AG09319 (cell line): ENCODE measurements around the gene PLCG2.
"Not testable (repeated sequence)": the region's sequence is repeated elsewhere in the genome, so short reads cannot be mapped to it uniquely, and the experiment has no call there.

ENCODE experiments used
- DNase-seq: peaks from one replicate; pipeline ENCODE4 v3.0.0-alpha.2; 2010; ENCODE audit warnings: low read depth; ENCODE audit errors: extremely low read depth
- TF ChIP-seq, protein P1 (sequence below): IDR thresholded peaks from 2 replicates; pipeline ENCODE4 v1.5.1; 2011; ENCODE audit warnings: low read depth, mild to moderate bottlenecking, inconsistent platforms, low read length, moderate library complexity

Gene PLCG2

DNA sequence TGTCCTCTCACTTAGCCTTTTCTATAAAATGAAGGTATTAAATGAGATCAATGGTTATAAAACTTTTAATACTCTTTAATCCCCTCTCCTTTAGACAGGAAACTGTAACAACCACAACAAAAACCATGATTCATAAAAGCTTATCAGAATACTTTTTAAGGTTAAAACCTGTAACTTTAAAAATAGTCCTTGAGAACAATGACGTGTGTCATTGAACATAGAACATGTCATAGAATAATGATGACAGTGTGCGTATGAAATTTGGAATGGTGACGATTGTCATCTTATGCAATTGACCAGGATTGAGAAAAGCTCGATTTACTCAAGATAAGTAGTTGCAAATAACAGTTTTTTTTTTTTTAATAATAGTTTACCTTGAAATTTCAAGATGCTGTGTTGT, 94.1 kb downstream of the PLCG2 start:
- TF ChIP-seq, protein P1, sequence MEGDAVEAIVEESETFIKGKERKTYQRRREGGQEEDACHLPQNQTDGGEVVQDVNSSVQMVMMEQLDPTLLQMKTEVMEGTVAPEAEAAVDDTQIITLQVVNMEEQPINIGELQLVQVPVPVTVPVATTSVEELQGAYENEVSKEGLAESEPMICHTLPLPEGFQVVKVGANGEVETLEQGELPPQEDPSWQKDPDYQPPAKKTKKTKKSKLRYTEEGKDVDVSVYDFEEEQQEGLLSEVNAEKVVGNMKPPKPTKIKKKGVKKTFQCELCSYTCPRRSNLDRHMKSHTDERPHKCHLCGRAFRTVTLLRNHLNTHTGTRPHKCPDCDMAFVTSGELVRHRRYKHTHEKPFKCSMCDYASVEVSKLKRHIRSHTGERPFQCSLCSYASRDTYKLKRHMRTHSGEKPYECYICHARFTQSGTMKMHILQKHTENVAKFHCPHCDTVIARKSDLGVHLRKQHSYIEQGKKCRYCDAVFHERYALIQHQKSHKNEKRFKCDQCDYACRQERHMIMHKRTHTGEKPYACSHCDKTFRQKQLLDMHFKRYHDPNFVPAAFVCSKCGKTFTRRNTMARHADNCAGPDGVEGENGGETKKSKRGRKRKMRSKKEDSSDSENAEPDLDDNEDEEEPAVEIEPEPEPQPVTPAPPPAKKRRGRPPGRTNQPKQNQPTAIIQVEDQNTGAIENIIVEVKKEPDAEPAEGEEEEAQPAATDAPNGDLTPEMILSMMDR, result no peak

DNA sequence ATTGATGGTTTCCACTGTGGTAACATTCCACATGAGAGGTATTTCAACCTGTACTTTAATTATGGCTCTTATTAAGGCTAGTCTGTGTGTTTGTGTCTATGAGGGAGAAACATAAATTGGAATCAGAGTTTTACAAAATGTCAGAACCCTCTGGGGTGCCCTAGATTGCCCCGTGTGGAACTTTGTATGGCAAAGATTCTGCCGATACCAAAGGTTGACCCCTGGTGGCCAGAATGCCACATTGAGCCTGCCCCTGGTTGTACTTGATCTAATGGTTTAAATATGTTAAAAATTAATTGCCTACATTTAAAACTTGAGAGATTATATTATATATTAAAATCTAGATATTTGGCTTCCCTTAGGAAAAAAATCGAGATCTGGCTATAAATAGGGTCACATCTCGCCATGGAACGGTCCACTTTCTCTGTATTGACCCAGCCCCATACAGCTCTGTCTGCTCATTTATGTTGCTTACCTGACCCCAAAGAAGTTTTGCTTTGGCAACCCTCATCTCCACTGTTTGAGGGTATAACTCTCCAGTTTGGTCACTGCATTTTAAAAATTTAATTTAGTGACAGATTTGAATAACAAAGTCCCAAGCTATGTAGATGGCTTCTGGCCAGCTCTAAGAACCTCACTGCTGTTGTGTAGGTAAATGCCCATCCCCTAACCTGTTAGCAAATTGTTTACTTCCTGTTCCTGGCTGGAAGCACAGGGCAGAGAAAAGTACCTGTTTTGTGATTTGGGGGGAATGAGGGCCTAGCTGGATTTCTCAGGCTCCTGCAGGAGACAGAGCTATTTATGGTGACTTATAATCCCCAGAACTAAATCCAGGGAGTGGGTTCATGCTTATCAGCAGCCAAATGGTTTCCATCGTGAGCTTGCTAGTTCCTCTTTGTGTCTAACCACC, 95.0 kb downstream of the PLCG2 start:
- peak; percentile 1 for DNase-seq
- TF ChIP-seq, protein P1, result peak; percentile 79

More for the DNA sequence above, 94.1 kb downstream of the PLCG2 start:
- no peak for DNase-seq

DNA sequence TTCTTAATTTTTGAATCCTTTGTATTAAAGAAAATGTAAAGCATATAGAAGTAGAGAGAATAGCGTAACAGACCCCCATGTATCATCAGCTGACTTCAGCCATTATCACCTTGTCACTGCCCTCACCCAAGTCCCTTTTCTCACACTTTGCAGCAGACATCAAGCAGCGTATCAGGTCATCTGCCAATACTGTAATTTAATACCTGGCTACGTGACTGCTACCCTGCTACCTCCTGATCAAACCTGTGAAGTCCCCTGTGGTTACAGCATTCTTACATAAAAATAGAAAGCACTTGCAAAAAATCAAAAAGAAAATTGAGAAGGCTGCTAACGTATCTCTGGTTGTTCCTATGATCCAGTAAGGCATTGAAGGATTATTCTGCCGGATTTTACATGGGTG, 96.4 kb downstream of the PLCG2 start:
- TF ChIP-seq, protein P1, result no peak
- DNase-seq, result no peak

DNA sequence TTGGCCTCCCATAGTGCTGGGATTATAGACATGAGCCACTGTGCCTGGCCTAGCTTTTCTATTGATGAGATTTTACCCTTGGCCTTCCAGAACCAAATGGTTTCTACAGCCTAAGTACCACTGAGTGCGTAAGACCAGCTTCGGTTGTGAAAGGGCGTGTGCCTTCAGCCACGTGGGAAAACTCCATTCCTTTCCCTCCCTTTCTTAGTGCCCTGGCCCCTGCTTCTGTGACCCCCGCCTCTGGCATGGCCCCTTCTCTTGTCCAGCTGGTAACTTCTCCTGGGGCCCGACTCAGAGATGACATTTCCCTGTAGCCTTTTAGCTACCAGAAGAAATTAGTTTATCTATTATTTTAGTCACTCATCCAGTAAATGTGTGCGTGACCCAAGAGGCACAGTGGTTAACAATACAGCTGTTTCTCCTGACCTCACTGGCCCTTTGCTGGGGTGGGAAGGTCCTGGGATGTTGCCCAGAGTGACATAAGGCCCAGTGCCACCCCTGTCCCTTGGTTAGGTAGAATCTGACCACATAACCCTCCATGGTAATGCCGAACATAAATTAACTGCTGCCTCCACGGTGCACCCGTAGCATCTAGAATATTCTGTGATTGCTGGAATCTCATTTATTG, 97.3 kb downstream of the PLCG2 start:
- TF ChIP-seq, protein P1, result no peak

DNA sequence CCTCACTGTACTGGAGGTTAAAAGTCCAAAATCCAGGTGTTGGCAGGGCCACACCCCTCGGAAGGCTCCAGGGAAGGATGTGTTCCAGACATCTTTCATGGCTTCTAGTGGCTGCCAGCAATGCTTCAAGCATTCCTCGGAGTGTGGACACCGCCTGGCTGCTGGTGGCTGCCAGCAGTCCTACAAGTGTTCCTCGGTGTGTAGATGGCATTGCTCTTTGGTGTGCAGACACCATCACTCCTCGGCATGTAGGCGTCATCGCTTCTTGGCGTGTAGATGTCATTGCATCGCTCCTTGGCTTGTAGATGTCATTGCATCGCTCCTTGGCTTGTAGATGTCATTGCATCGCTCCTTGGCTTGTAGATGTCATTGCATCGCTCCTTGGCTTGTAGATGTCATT, 98.4 kb downstream of the PLCG2 start:
- DNase-seq, result not testable (repeated sequence)

More for the DNA sequence above, 97.3 kb downstream of the PLCG2 start:
- no peak for DNase-seq

DNA sequence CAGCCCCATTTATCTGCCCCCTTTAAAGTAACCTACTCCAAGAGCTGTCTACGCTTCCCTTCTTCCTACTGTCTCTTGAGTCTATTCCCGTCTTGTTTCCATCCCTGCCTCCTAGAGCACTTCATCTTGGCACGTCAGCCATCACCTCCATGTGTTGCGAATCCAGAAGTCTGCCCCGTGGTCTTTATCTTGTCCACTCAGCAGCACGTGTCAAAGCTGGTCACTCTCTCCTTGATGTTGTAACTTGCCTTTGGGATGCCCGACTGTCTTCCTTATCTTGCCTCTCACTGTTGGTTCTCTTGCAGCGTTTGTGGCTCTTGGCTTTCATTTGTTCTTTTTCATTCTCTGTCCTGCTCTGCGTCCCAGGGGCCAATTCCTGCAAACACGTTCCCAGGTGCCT, 99.4 kb downstream of the PLCG2 start:
- no peak for DNase-seq
- TF ChIP-seq, protein P1, result no peak

DNA sequence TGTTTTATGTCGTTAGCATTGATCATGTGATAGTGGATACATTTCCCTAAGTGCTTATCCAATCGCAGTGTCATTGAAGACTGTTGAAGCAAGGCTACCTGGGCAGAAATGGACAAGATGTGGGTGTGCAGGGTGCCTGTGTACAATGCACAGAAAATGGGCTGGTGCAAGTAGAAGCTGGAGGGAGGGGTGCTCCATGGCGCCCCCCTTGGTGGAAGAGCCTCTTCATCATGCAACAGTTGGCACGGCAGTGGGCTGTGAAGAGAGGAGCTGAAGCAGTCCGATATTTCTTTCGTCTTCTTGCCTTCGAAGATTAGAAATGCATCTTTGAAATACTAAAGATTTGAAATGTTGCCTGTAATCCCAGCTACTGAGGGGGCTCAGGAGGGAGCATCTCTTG, 100.5 kb downstream of the PLCG2 start:
- TF ChIP-seq, protein P1, result peak; percentile 15
- no peak for DNase-seq

DNA sequence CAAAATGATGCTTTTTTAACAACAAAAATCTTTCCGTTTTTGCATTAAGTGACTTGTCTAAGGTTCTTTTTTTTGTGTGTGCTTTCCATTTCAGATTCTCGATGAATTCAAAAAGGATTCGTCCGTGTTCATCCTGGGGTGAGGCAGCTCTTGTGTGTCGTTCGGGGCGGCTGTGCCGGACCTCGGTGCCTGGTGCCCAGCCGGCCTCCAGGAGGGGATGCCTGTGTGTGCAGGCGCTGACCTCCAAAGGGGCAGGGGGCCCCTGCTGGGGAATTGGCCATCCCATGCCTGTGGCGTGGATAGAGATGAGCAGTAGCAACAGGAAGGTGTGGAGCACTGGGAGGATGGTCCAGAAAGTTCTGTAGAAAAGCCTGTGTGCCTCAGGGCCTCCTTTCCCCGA, 101.7 kb downstream of the PLCG2 start:
- TF ChIP-seq, protein P1, result no peak
- DNase-seq, result no peak
